Activated CD4-positive, alpha-beta T cell treated with anti-CD3 and anti-CD28 coated beads, Interleukin-2, Interleukin-6, amounts not matched to agents 100 ng/mL and 50 ng/mL, durations not matched to agents 16 hours and 8 hours (primary cell): ENCODE data around the gene NSL1.

Experiments
- DNase-seq: peaks from one replicate; pipeline ENCODE4 v3.0.0-alpha.2; 2020

The NSL1 gene

GRCh38 chr1:212701910-212702309, 89.7 kb downstream of the NSL1 start:
- no peak for DNase-seq

DNA sequence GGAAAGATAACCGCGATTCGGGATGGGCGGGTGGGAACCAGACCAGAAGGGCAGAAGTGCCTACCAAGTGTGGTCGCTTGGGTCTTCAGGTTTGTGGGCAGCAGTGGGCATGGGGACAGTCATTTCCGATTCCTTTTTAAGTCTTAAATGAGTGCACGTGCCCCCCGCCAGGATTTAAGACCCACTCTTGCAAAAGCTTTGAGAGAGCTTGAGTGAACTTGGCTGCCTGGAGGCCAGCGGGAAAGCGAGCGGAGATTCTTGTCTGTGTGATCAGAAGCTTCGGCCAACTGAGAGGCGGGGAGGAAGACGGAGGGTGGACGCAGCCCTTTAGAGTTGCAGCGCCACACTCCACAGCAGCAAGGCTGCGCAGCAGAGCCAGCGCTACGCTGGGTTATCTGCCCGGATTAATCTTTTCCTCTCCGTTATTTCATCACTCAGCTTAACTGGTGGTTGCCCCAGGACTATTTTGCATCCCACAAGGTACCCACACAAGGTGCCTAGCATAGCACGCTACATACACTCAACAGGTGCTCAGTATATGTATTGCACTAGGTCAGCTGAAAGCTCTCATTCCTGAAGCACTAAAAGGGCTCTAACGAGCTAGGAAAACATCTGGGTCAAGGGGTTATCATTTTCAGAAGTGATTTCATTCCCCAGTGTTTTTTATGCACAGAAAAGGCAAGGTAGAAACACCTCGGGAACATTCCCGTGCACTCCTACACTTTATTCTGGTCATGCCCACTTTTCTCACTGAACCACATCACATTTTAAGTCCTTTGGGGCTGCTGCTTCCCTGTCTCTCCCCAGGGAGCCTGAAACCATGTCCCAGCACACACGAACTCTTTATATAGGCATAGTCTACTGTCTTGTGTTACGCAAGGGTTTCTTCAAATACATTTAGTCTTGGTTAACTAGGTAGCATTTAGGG, 90.4 kb downstream of the NSL1 start:
- peak; percentile 66 for DNase-seq

DNA sequence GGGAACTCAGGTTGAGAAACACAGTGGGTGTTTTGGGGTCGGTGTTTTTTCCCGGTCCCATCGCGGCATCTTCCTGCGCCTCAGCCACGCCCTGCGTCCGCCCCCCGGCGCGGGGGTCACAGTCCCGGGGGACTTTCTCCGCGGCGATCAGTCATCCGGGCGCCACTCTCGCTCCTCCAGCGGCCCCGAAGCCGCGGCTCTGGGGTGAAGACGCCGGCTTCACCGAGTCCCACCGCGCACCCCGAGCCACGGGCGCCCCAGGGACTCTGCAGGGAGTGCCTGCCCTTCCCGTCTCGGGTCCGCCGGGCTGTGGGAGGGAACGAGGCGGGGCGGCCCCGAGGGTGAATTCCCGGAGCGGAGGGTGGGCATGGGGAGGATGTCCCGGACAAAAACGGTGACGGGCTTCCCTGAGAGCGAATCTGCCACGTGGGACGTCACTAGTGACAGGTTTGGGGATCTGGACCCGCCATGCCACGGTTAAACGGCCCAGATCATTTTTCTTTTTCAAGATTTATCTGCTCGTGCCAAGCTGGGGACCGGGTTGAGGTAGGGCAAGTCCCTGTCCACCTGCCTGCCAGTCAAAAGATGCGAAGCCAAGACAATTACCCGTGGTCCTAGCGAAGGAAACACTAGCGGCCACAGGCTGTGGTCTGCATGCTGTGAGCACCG, 91.2 kb downstream of the NSL1 start:
- DNase-seq = peak; percentile 78

GRCh38 chr1:212699625-212700222, 91.9 kb downstream of the NSL1 start, which contains the start of gene BATF3:
BATF3 (minus strand) TSS chr1:212699840; CDS start chr1:212699762, 78 bp downstream.
- peak; percentile 82 for DNase-seq

DNA sequence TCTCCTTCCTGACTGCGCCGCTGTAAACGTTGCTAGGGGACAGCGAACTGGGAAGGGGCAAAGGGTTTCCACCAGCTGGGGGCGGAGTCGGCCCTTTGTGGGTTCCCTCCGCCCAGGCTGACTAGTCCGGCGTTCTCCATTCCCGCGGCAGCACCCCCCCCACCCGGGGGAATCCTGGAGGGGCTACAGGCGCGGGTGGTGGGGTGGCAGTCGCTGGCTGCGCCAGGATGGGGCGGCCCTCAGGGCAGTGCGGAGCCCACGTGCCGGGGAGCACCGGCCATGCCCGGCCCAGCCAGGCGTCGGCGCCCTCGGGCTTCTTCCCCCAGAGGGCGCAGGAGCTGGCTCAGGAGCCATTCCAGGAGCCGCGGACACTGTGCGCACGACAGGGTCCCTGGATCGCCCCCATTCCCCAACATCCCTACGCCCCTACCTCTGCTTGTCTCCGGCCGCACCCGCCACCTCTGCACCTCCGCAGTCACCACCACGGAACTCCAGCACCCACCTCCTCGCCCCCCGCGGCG, 92.4 kb downstream of the NSL1 start:
- peak; percentile 83 for DNase-seq

GRCh38 chr1:212698467-212699103, 93.0 kb downstream of the NSL1 start:
- no peak for DNase-seq

GRCh38 chr1:212696721-212697331, 94.8 kb downstream of the NSL1 start:
- peak; percentile 48 for DNase-seq

DNA sequence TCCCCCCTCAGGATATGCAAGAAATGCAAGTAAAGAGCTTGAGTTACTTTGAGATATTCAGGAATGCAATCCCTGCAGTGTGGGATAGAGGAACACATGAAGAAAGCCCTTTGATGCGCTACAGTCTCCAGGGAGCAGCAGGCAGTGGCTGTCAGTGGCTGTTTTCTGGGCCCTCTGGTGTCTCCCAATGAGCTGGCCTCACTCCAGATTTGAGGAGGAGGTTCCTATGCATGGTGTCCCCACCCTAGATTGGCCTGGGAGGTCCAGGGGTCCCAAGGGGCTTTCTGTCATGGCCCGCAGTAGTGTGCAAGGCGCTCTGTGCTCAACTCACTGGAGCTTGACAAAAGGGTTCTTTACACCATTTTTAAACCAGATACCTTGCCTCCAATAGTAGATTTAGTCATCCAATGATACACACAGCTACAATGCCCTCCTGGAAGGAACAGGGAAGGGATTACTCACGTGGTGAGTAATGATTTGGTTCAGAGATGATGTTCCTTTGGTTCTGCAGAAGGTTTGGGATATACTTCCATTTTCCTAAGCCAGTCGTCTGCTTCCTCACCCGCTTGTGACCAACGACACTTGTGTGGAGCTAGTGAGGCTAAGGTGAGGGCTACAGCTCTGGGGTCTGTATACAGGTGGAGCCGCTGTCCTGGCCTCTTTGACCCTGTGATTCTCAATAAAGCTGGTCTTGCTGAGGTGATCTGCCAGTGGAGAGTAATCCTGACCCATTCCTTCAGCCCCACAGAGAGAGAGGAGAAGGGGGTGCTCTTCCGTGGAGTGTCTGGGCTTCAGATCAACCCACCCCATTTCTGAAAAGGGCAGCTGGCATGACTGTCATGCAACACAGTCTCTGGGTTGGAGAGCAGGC, 98.6 kb downstream of the NSL1 start:
- DNase-seq = no peak

DNA sequence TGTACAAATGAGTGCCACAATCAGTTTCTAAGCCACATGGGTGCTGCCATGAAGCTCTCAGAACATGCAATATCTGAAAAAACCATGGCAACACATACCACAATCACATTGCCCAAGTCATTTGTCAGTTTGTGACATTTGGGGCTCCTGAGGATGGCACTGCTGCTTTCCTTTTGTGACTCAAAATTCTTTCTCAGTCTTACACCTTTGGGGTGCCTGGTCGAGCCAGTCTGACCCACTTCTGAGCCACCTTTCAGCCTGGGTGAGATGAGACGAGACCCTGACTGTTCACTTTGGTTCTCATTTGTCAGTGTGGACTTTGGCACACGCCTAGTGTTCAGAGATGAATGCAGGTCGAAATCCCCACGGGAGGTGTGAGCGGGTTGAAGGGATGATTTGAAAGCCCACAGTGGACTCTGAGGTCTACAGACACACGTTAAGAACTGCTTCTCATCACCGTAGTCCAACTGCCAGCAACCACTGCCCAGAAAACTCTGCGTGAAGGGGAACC, 100.0 kb downstream of the NSL1 start:
- peak; percentile 95 for DNase-seq

GRCh38 chr1:212690816-212691403, 100.7 kb downstream of the NSL1 start:
- DNase-seq = no peak

DNA sequence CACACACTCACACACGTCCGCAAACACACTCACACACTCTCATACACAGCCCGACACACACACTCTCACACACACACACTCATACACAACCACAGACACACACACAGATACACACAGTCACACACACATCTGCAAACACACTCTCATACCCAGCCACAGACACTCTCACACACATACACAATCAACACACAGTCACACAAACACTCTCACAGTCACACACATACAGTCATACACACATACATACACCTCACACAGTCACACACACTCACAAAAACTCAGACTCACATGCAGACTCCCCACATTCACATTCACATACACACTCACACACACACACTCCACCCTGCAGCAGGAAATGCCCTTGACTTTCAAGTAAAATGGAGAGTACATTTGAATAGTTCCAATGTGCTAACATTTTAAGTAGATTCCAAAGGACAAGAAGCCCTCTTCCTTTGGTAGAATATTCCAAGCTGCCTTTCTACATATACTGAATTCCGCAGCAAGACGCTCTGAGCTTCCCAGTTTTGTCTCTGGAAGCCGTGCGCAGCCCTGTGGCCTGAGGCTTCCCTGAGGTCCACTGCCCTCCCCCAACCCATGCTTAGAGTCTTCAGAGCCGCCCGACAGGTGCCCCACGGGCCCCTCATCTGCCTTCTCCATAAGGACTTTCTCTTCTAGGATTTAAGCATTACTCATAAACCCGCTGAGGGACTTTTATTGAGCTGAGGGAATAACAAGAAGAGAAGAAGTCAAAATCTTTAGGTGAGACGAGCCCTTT, 101.6 kb downstream of the NSL1 start:
- no peak for DNase-seq

DNA sequence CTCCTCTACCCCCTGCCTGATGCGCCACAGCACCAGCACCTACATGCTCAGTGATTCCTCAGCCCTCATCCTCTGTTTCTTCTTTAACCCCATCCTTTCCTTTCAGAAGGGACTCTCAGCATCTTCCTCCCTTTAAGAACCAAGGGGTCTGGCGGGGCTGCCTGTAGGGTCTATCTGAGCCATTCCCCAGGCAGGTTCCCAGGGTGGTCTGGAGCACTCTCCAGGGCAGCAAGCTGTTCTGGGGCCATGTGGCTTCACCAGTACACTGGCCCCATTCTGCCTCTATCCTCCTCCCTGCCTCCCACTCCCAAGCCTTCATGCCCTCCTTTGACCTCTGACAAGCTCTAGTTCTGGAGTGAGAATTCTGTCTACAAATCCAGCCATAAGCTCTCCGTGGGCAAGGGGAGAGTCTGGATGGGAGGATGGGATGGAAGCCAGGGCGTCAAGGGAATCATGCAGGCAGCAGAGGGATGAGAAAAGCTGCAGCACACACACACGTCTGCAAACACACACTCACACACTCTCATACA, 102.3 kb downstream of the NSL1 start:
- no peak for DNase-seq

DNA sequence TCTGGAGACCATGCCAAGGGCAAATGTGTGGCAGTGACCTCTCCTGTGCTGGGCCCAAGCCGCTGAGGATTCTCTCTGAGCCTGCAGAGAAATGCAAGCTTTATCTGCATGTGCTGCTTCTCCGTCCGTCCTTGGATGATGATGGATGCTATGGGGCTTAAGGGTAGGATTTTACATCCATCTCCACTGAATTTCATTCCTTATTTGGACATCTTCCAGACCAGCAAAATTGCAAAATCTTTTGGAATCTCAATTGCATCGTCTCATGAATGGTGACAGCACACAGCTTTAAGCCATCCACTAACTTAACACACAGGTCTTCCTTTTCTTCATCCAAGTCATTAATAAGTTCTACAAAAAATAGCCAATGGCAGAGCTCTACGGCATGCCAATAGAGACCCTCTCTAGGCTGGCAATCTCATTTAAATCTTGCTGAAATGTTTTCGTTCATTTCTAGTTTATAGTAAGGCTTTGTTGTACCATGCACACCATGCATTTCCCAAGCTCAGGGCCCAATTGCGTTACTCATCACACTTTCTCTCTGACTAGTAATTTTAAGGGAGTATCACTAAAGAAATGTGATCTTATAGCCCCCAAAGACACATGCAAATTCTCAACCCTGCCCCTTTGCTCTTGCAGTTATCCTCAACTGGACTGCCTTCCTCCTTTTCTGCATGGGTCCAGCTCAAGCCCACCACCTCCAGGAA, 103.1 kb downstream of the NSL1 start:
- no peak for DNase-seq

DNA sequence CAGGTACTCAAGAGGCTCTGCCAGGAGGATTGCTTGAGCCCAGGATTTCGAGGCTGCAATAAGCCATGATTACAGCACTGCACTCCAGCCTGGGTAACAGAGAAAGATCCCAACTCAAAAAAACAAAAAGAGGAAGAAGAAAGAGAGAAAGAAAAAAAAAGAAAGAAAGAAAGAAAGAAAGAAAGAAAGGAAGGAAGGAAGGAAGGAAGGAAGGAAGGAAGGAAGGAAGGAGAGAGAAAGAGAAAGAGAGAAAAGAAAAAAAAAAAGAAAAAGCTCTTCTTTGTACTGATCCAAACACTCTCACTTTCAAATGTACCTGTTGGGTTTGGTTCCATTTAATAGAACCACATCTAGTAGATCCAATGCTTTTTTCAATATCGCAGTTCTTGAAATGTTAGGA, 103.8 kb downstream of the NSL1 start:
- no peak for DNase-seq

- no peak for DNase-seq
Measured at GRCh38 chr1:212686591-212686990, 105.0 kb downstream of the NSL1 start.

DNA sequence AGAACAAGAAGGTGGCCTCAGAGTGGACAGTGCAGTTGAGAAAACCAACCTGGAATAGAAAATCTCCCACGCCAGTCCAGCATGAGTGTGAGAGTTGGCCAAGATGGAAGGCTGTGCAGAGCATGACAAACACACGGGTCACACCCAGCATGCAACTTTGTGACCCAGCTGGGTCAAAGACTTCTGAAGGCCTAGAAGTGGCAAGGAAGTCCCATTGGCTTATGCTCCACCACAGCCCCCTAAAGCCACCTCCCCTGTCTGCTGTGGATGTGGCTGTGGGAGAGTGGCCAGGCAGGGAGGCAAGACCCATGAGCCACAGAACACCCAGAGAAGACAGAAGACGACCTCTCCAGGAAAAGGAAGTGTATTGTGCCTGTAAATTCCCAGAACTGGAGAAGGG, 105.5 kb downstream of the NSL1 start:
- DNase-seq = no peak

- no peak for DNase-seq
Measured at GRCh38 chr1:212685429-212685828, 106.1 kb downstream of the NSL1 start.

DNA sequence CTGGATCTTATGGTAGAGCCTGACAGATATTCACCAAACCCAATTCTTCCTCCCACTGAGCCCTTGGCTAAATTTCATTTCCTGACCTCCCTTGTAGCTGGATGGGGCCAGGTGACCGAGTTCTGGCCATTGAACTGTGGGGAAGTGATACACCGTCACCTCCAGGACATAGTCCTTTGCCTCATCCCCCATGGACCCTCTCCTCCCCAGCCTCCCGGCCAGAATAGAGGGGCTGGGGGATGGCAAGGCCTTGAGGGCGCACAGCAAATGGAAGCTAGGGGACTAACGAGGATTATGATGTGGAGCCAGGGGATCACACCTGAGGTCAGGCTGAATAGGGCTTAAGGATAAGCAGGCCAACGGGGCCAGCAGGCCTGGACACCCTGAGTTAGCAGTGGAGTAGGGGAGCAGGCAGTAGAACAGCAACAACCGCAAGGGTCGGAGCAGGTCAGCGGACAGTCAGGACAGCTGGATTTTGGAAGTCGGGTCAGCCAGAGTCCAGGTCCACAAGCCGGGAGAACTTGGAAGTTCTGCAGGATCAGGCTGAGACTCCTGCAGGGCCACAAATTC, 107.0 kb downstream of the NSL1 start:
- no peak for DNase-seq

GRCh38 chr1:212684076-212684475, 107.5 kb downstream of the NSL1 start:
- no peak for DNase-seq
